Measurements from ENCODE around the gene LSM3.

- TF ChIP-seq POLR2AphosphoS5 (IDR thresholded peaks at IDR 0.05): no peak
- no peak for TF ChIP-seq EP300 (IDR thresholded peaks at IDR 0.05)
- no peak for TF ChIP-seq CTCF (IDR thresholded peaks at IDR 0.05)
These were observed 25.7 kb upstream of the LSM3 start for GRCh38 chr3:14152963-14153355.

Measured in gastroesophageal sphincter (tissue), 3 donors.